Peyer's patch (tissue), 4 donors: ENCODE results near the gene ALOX5AP.

Experiments
- CTCF ChIP-seq, 6 experiments: fragments of 450-650 bp in 4 of 6; fragments of 200-600 bp in 2 of 6; sonication (generic) in 1 of 6; IDR thresholded peaks; one replicate each; pipeline ENCODE4 v1.5.1; 2017 to 2019; ENCODE audit warnings: antibody characterized with exemption in 6 of 6, mild to moderate bottlenecking in 3 of 6, moderate library complexity in 1 of 6
- POLR2A ChIP-seq, 2 donors: fragments of 450-650 bp; IDR thresholded peaks; one replicate each; pipeline ENCODE4 v1.5.1; 2017; ENCODE audit warnings: antibody characterized with exemption in 2 of 2, mild to moderate bottlenecking in 2 of 2, moderate library complexity in 2 of 2

GRCh38 chr13:30725326-30726085 is 9.8 kb upstream of the ALOX5AP start:
- no peak for TF ChIP-seq CTCF (IDR thresholded peaks at IDR 0.05)
- no peak for TF ChIP-seq POLR2A (IDR thresholded peaks at IDR 0.05)
